HEK293 (cell line): ENCODE data around the gene LIMS4.
"Not testable (repeated sequence)": the region's sequence is repeated elsewhere in the genome, so short reads cannot be mapped to it uniquely, and the experiment has no call there.

Experiments used
- ZBTB17 ChIP-seq: fragments of 450-650 bp; formaldehyde crosslinking; IDR thresholded peaks from 2 replicates; pipeline ENCODE4 v1.5.1; 2016; ENCODE audit warnings: missing biosample characterization, missing genetic modification characterization
- ZBTB44 ChIP-seq: fragments of 450-650 bp; IDR thresholded peaks from 2 replicates; pipeline ENCODE4 v1.5.1; 2018; ENCODE audit warnings: missing biosample characterization, mild to moderate bottlenecking, missing genetic modification characterization
- ZNF19 ChIP-seq: fragments of 450-650 bp; formaldehyde crosslinking; IDR thresholded peaks from 2 replicates; pipeline ENCODE4; 2016; ENCODE audit warnings: missing biosample characterization, missing genetic modification characterization, low read depth

GRCh38 chr2:110468921-110469320 is 3.7 kb downstream of the LIMS4 start:
- not testable (repeated sequence) for TF ChIP-seq ZBTB17; ZBTB44; ZNF19 (tag by site-specific recombination)
